GM10266 (cell line): Measurements from ENCODE around the gene KIF3C.
"Not testable (repeated sequence)": the region's sequence is repeated elsewhere in the genome, so short reads cannot be mapped to it uniquely, and the experiment has no call there.

Experiments
- DNase-seq: peaks from one replicate; pipeline ENCODE4 v3.0.0; 2012; ENCODE audit errors: extremely low spot score
- CTCF ChIP-seq: IDR thresholded peaks from 2 replicates; pipeline ENCODE4 v1.5.1; 2012; ENCODE audit warnings: mild to moderate bottlenecking, low read depth; ENCODE audit not compliant: control insufficient read depth, insufficient read depth; ENCODE audit errors: missing control alignments

The KIF3C gene

GRCh38 chr2:26008851-26009566 is 26.7 kb upstream of the KIF3C start:
- DNase-seq, result no peak
- no peak for TF ChIP-seq CTCF

GRCh38 chr2:26008095-26008494 is 25.8 kb upstream of the KIF3C start:
- no peak for TF ChIP-seq CTCF

GRCh38 chr2:26002632-26003310 is 20.5 kb upstream of the KIF3C start:
- no peak for TF ChIP-seq CTCF
- no peak for DNase-seq

More at GRCh38 chr2:26008095-26008494, 25.8 kb upstream of the KIF3C start:
- DNase-seq, result no peak

- TF ChIP-seq CTCF, result no peak
- DNase-seq, result no peak
Observed at GRCh38 chr2:26001743-26002351, 19.6 kb upstream of the KIF3C start.

GRCh38 chr2:26000561-26001082 is 18.3 kb upstream of the KIF3C start:
- TF ChIP-seq CTCF, result no peak
- DNase-seq, result no peak

GRCh38 chr2:25999406-25999805 is 17.1 kb upstream of the KIF3C start:
- DNase-seq, result not testable (repeated sequence)

- not testable (repeated sequence) for DNase-seq
Observed at GRCh38 chr2:25998816-25999383, 16.6 kb upstream of the KIF3C start.

GRCh38 chr2:25996844-25997243 is 14.5 kb upstream of the KIF3C start:
- DNase-seq, result no peak
- no peak for TF ChIP-seq CTCF
